Epithelial cell of esophagus (primary cell): Measurements from ENCODE around the gene KRTAP12-3.
A peak's percentile ranks its signal among the peaks of the same experiment; 100 is the strongest.
"Not testable (repeated sequence)": the region's sequence is repeated elsewhere in the genome, so short reads cannot be mapped to it uniquely, and the experiment has no call there.

ENCODE experiments used
- DNase-seq: peaks from one replicate; pipeline ENCODE4 v3.0.0; 2010; ENCODE audit warnings: low read depth
- H3K4me3 ChIP-seq: 2 replicates; pipeline ENCODE4 v1.5.1; 2011; ENCODE audit warnings: mild to moderate bottlenecking, low read length, control low read depth
- CTCF ChIP-seq: IDR thresholded peaks from 2 replicates; pipeline ENCODE4 v1.5.1; 2011; ENCODE audit warnings: low read depth, mild to moderate bottlenecking, low read length, control low read depth, inconsistent platforms; ENCODE audit not compliant: insufficient read depth; ENCODE audit errors: missing control alignments

Gene KRTAP12-3

GRCh38 chr21:44656868-44657267 lies 864 bp upstream of the KRTAP12-3 start:
- H3K4me3 ChIP-seq, result no peak overlapping the region
- no peak for DNase-seq
- TF ChIP-seq CTCF, result no peak

DNA sequence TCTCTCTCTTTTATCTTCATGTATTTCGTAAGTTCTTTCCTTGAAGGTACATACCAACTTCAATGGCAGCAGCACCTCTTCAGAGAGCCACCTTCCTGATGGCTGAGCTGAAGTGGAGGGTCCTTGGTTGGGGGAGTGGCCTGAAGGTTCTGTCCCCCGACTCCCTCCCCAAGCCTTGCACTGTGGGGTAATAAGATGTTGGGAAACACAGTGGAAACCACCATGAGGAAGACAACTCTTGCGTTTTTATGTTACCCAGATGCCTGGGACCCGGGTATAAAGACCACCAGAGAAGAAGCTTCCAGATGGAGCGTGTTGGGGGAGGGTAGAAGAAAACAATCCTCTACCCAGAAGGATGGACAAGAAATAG lies 794 bp downstream of the KRTAP12-3 start:
- no peak overlapping the region for H3K4me3 ChIP-seq
- TF ChIP-seq CTCF, result no peak
- DNase-seq, result no peak

GRCh38 chr21:44658913-44659595 lies 1.3 kb downstream of the KRTAP12-3 start:
- H3K4me3 ChIP-seq, result no peak overlapping the region
- DNase-seq, result no peak
- TF ChIP-seq CTCF, result no peak

DNA sequence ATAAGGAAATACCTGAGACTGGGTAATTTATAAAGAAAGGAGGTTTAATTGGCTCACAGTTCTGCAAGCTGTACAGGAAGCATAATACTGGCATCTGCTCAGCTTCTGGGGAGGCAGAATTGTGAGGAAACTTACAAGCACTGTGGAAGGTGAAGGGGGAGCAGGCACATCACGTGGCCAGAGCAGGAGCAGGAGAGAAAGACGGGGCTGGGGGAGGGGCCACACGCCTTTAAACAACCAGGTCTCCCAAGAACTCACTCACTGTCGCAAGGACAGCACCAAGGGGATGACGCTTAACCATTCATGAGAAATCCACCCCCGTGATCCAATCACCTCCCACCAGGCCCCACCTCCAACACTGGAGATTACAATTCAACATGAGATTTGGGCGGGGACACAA lies 3.8 kb downstream of the KRTAP12-3 start:
- not testable (repeated sequence) for DNase-seq, H3K4me3 ChIP-seq

- H3K4me3 ChIP-seq, result no peak overlapping the region
- no peak for DNase-seq
- TF ChIP-seq CTCF, result no peak
Observed at GRCh38 chr21:44664691-44665090, 7.0 kb downstream of the KRTAP12-3 start.

DNA sequence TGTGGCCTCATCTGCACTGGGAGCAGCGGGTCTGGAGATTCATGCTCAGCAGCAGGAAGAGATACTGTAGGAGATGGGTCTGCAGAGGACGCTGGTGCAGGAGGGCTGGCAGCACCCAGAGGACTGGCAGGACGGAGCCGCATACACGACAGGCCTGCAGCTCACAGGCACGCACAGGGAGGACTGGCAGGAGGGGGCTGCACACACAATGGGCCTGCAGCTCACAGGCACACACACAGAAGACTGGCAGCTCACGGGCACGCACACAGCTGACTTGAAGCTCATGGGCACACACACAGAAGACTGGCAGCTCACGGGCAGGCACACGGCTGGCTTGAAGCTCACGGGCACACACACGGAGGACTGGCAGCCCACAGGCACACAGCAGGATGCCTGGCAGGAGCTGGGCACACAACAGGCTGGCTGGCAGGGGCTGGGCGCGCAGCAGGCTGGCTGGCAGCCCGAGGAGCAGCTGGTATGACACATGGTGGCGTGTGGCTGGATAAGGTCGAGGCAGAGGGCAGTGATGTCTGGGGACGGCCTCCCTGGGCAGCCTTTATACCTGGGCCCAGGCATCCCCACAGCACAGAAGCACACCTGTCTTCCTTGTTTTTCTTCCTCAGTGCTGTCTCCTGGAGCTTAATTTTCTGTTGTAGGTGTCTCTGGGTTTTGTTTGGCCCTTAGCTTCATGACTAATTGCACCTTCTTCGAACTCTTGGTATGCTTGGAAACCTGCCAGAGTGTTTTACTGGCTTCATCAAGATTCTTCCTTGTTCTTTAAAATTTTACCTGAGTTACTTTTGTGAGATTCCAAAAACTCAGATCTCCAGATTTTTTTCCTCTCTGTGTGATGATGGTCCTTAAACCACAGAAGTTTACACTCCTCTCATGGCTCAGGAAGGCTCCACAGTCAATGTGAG lies 8.9 kb downstream of the KRTAP12-3 start, which contains the start of gene KRTAP12-2:
KRTAP12-2 (minus strand) TSS at position 527 of the 920 bp plus-strand sequence; CDS start at position 486, 41 bp downstream.
- peak; percentile 3 for DNase-seq
- no peak for TF ChIP-seq CTCF
- no peak within 1 kb of the TSS for H3K4me3 ChIP-seq

DNA sequence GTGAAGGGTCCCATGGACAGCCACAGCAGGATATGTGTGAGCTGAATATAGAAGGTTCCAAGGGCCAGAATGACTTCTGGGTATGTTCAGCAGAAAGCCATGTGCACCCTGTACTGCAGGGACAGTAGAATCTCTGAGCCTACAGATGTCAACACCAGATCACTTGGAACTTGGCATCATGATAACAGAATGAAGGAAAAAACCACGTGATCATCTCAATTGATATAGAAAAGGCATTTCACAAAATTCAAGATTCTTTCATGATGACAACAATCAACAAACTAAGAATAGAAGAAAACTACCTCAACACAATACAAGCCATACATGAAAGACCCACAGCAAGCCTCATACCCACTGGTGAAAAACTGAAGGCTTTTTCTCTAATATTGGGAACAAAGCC lies 9.9 kb downstream of the KRTAP12-3 start:
- DNase-seq, result no peak
- H3K4me3 ChIP-seq, result no peak overlapping the region
- TF ChIP-seq CTCF, result no peak
